A673 (cell line): ENCODE data around the gene SMIM35. TPM values are rescaled to one million over a fixed set of nuclear protein-coding genes. Genes with fewer than 3 reads are reported as not detected.
"Not testable (repeated sequence)": the region's sequence is repeated elsewhere in the genome, so short reads cannot be mapped to it uniquely, and the experiment has no call there.

Source experiments
- BruUV-seq: library from RNA; stranded (reverse); fragments of 400-500 nt; replicated peaks from 2 replicates; lab custom pipeline; 2021; lab: Mats Ljungman, UMichigan
- CTCF ChIA-PET: fragments of 300-600 bp; sonication (Branson Sonifier 250); formaldehyde crosslinking; loops from one replicate; lab custom pipeline; 2022; ENCODE audit warnings: antibody characterized with exemption; lab: Charles Lee
- POLR2A ChIA-PET: fragments of 300-600 bp; sonication (Branson Sonifier 250); formaldehyde crosslinking; loops from one replicate; lab custom pipeline; 2022; ENCODE audit warnings: antibody characterized with exemption; ENCODE audit not compliant: low non-redundant PET; lab: Charles Lee
- DNase-seq: peaks from one replicate; pipeline ENCODE4 v3.0.0-alpha.2; 2015; ENCODE audit warnings: low spot score
- H3K27ac ChIP-seq: fragments of 200-600 bp; sonication (generic); 2 replicates; pipeline ENCODE4 v1.5.1; 2016; ENCODE audit warnings: mixed run types, low read depth, mild to moderate bottlenecking, mixed read lengths, antibody characterized with exemption, low read length; ENCODE audit not compliant: poor library complexity, severe bottlenecking
- H3K27me3 ChIP-seq: fragments of 200-600 bp; sonication (generic); replicated peaks from 2 replicates; pipeline ENCODE4 v1.6.1; 2017; ENCODE audit warnings: mixed run types, low read depth, mild to moderate bottlenecking, mixed read lengths, antibody characterized with exemption, low read length; ENCODE audit not compliant: insufficient read depth, poor library complexity
- H3K36me3 ChIP-seq: fragments of 200-600 bp; sonication (generic); 2 replicates; pipeline ENCODE4 v1.6.1; 2016; ENCODE audit warnings: mixed run types, mild to moderate bottlenecking, mixed read lengths, antibody characterized with exemption, low read length; ENCODE audit not compliant: insufficient read depth, poor library complexity, severe bottlenecking
- H3K4me1 ChIP-seq: fragments of 200-600 bp; sonication (generic); 2 replicates; pipeline ENCODE4 v1.6.1; 2017; ENCODE audit warnings: mixed run types, mild to moderate bottlenecking, mixed read lengths, antibody characterized with exemption, low read length; ENCODE audit not compliant: insufficient read depth, poor library complexity, severe bottlenecking
- H3K4me3 ChIP-seq: fragments of 200-600 bp; sonication (generic); 2 replicates; pipeline ENCODE4 v1.5.1; 2016; ENCODE audit warnings: low read depth, mixed run types, mild to moderate bottlenecking, mixed read lengths, low read length; ENCODE audit not compliant: poor library complexity, severe bottlenecking
- H3K9me3 ChIP-seq: fragments of 200-600 bp; sonication (generic); 2 replicates; pipeline ENCODE4 v1.6.1; 2016; ENCODE audit warnings: mixed run types, low read depth, mild to moderate bottlenecking, mixed read lengths, antibody characterized with exemption, low read length; ENCODE audit not compliant: poor library complexity, severe bottlenecking
- CTCF ChIP-seq: fragments of 300-800, 200-600 bp; sonication (generic); conservative IDR thresholded peaks from 2 replicates; pipeline ENCODE4 v1.5.1; 2017; ENCODE audit warnings: low read depth, mild to moderate bottlenecking, antibody characterized with exemption, low read length, moderate library complexity, mixed read lengths
- EZH2 ChIP-seq: fragments of 200-600 bp; sonication (generic); IDR thresholded peaks from 2 replicates; pipeline ENCODE4 v1.6.1; 2017; ENCODE audit warnings: borderline replicate concordance, low read depth, mild to moderate bottlenecking, mixed read lengths, antibody characterized with exemption, low read length; ENCODE audit not compliant: poor library complexity, severe bottlenecking
- intact Hi-C: fragments of 100-400 bp; cut with micrococcal nuclease; formaldehyde crosslinking; loops from one replicate; pipeline ENCODE4 v1.10.0; 2022; ENCODE audit not compliant: unreplicated experiment
- total RNA-seq: library from RNA; stranded (reverse); gene quantifications from 2 replicates; pipeline ENCODE4 v1.2.3, GENCODE V29; 2021

Gene SMIM35
- total RNA-seq, 1 experiment from 2014 or later, result not detected

- Histone ChIP-seq H3K27ac (no peak overlapping the region), H3K4me1 (no peaks in the 10 kb centered on the region), H3K36me3 (no peaks in the 10 kb centered on the region), H3K4me3 (no peak overlapping the region), H3K9me3 (no peaks in the 10 kb centered on the region), H3K27me3 (no peaks in the 10 kb centered on the region)
- ChIA-PET POLR2A (no interaction called here), CTCF (no interaction called here)
- no TSS peak for BruUV-seq
- intact Hi-C loops, result no loop called here
- no peak for DNase-seq
- TF ChIP-seq CTCF (no peak), EZH2 (no peak)
Observed at GRCh38 chr11:118067006-118067405, 19.8 kb downstream of the SMIM35 start.

- BruUV-seq, result no TSS peak
- H3K36me3 ChIP-seq, result no peaks in the 10 kb centered on the region
- no peaks in the 10 kb centered on the region for H3K9me3 ChIP-seq
- no peaks in the 10 kb centered on the region for H3K4me1 ChIP-seq
- no peak overlapping the region for H3K27ac ChIP-seq
- ChIA-PET CTCF (no interaction called here), POLR2A (no interaction called here)
- no peak for DNase-seq
- TF ChIP-seq CTCF (no peak), EZH2 (no peak)
- H3K4me3 ChIP-seq, result no peak overlapping the region
- no peaks in the 10 kb centered on the region for H3K27me3 ChIP-seq
- intact Hi-C loops, result no loop called here
Observed at GRCh38 chr11:118065384-118065783, 21.4 kb downstream of the SMIM35 start.

GRCh38 chr11:118064956-118065355, 21.8 kb downstream of the SMIM35 start:
- no TSS peak for BruUV-seq
- CTCF ChIA-PET, result no interaction called here
- no peak overlapping the region for H3K27ac ChIP-seq
- H3K27me3 ChIP-seq, result no peaks in the 10 kb centered on the region
- H3K4me3 ChIP-seq, result no peak overlapping the region
- H3K9me3 ChIP-seq, result no peaks in the 10 kb centered on the region
- H3K36me3 ChIP-seq, result no peaks in the 10 kb centered on the region
- POLR2A ChIA-PET, result no interaction called here
- no peak for DNase-seq
- no peak for TF ChIP-seq CTCF
- no peak for TF ChIP-seq EZH2
- no peaks in the 10 kb centered on the region for H3K4me1 ChIP-seq
- intact Hi-C loops, result no loop called here

- DNase-seq, H3K4me1 ChIP-seq, POLR2A ChIA-PET, H3K4me3 ChIP-seq, H3K36me3 ChIP-seq, intact Hi-C loops, CTCF ChIA-PET, H3K27ac ChIP-seq, BruUV-seq, H3K9me3 ChIP-seq: not testable (repeated sequence)
- peaks cover 12% of the 10 kb centered on the region for H3K27me3 ChIP-seq
Observed at GRCh38 chr11:118062631-118063030, 24.1 kb downstream of the SMIM35 start.

- H3K36me3 ChIP-seq, H3K4me1 ChIP-seq, BruUV-seq, POLR2A ChIA-PET, H3K4me3 ChIP-seq, H3K27ac ChIP-seq, CTCF ChIA-PET, DNase-seq, intact Hi-C loops, H3K9me3 ChIP-seq: not testable (repeated sequence)
- peaks cover 16% of the 10 kb centered on the region for H3K27me3 ChIP-seq
Observed at GRCh38 chr11:118062181-118062580, 24.6 kb downstream of the SMIM35 start.
